ENCODE results near the gene CYB5B. TPM values are rescaled to one million over a fixed set of nuclear protein-coding genes. Genes with fewer than 3 reads are reported as not detected.
A peak's percentile ranks its signal among the peaks of the same experiment; 100 is the strongest.

The CYB5B gene
- polyA plus RNA-seq (2013, experiment 1 of 2) = 134 TPM
- polyA plus RNA-seq (2013, experiment 2 of 2) = 129 TPM

GRCh38 chr16:69424053-69424934 is at the start of gene CYB5B:
Gene CYB5B (plus strand): TSS chr16:69424619. CDS start chr16:69424684, 65 bp downstream.
- no peaks in the 10 kb centered on the region for H3K4me1 ChIP-seq (ENCODE audit: control insufficient read depth, insufficient read depth, low read length, poor library complexity, severe bottlenecking)
- peaks cover 11% of the 10 kb centered on the region for H3K9me3 ChIP-seq (ENCODE audit: control insufficient read depth, low read length)
- WGBS, 2 experiments (ENCODE audit: insufficient coverage in 2 of 2) = 8 to 11% methylated on average over 30 to 39 of the region's 40 CpGs
- H3K4me3 ChIP-seq (ENCODE audit: extremely low read depth, insufficient read depth, low read length, poor library complexity, severe bottlenecking) = peak within 1 kb of the TSS; percentile 93
- peaks cover 35% of the 10 kb centered on the region for H3K36me3 ChIP-seq (ENCODE audit: control insufficient read depth, insufficient read depth, low read length)
- H3K27ac ChIP-seq (ENCODE audit: low read depth, low read length, severe bottlenecking) = peak within 1 kb of the TSS; percentile 78

GRCh38 chr16:69376393-69377059 is 47.9 kb upstream of the CYB5B start:
- Histone ChIP-seq H3K9me3 (ENCODE audit: control insufficient read depth, low read length) (no peaks in the 10 kb centered on the region), H3K4me3 (ENCODE audit: extremely low read depth, insufficient read depth, low read length, poor library complexity, severe bottlenecking) (no peak overlapping the region), H3K27ac (ENCODE audit: low read depth, low read length, severe bottlenecking) (no peak overlapping the region), H3K4me1 (ENCODE audit: control insufficient read depth, insufficient read depth, low read length, poor library complexity, severe bottlenecking) (no peaks in the 10 kb centered on the region), H3K36me3 (ENCODE audit: control insufficient read depth, insufficient read depth, low read length) (peaks cover 92% of the 10 kb centered on the region)
- WGBS, 2 experiments (ENCODE audit: insufficient coverage in 2 of 2) = 92 to 96% methylated on average over 2 to 9 of the region's 10 CpGs

GRCh38 chr16:69378036-69378435 is 46.4 kb upstream of the CYB5B start:
- 100% methylated on average over 1 of the region's 1 CpG for whole genome bisulfite sequencing, 2 experiments (ENCODE audit: insufficient coverage in 2 of 2)
- peaks cover 92% of the 10 kb centered on the region for H3K36me3 ChIP-seq (ENCODE audit: control insufficient read depth, insufficient read depth, low read length)

GRCh38 chr16:69378760-69379159 is 45.7 kb upstream of the CYB5B start:
- H3K4me3 ChIP-seq (ENCODE audit: extremely low read depth, insufficient read depth, low read length, poor library complexity, severe bottlenecking) = no peak overlapping the region
- H3K9me3 ChIP-seq (ENCODE audit: control insufficient read depth, low read length) = no peaks in the 10 kb centered on the region
- H3K27ac ChIP-seq (ENCODE audit: low read depth, low read length, severe bottlenecking) = no peak overlapping the region
- peaks cover 4% of the 10 kb centered on the region for H3K4me1 ChIP-seq (ENCODE audit: control insufficient read depth, insufficient read depth, low read length, poor library complexity, severe bottlenecking)
- WGBS, 2 experiments (ENCODE audit: insufficient coverage in 2 of 2) = 88 to 100% methylated on average over 1 of the region's 1 CpG
- peaks cover 93% of the 10 kb centered on the region for H3K36me3 ChIP-seq (ENCODE audit: control insufficient read depth, insufficient read depth, low read length)

More at GRCh38 chr16:69378036-69378435, 46.4 kb upstream of the CYB5B start:
- H3K27ac ChIP-seq (ENCODE audit: low read depth, low read length, severe bottlenecking) = no peak overlapping the region
- no peak overlapping the region for H3K4me3 ChIP-seq (ENCODE audit: extremely low read depth, insufficient read depth, low read length, poor library complexity, severe bottlenecking)
- no peaks in the 10 kb centered on the region for H3K9me3 ChIP-seq (ENCODE audit: control insufficient read depth, low read length)
- H3K4me1 ChIP-seq (ENCODE audit: control insufficient read depth, insufficient read depth, low read length, poor library complexity, severe bottlenecking) = no peaks in the 10 kb centered on the region

GRCh38 chr16:69381231-69381630 is 43.2 kb upstream of the CYB5B start:
- 100% methylated on average over 2 of the region's 2 CpGs; no CpG with 5 or more reads in 1 of the 2 experiments for WGBS, 2 experiments (ENCODE audit: insufficient coverage in 2 of 2)
- Histone ChIP-seq H3K27ac (ENCODE audit: low read depth, low read length, severe bottlenecking) (no peak overlapping the region), H3K36me3 (ENCODE audit: control insufficient read depth, insufficient read depth, low read length) (peaks cover 79% of the 10 kb centered on the region), H3K4me3 (ENCODE audit: extremely low read depth, insufficient read depth, low read length, poor library complexity, severe bottlenecking) (no peak overlapping the region), H3K9me3 (ENCODE audit: control insufficient read depth, low read length) (no peaks in the 10 kb centered on the region), H3K4me1 (ENCODE audit: control insufficient read depth, insufficient read depth, low read length, poor library complexity, severe bottlenecking) (peaks cover 14% of the 10 kb centered on the region)

GRCh38 chr16:69382421-69382820 is 42.0 kb upstream of the CYB5B start:
- H3K9me3 ChIP-seq (ENCODE audit: control insufficient read depth, low read length) = no peaks in the 10 kb centered on the region
- H3K36me3 ChIP-seq (ENCODE audit: control insufficient read depth, insufficient read depth, low read length) = peaks cover 69% of the 10 kb centered on the region
- H3K27ac ChIP-seq (ENCODE audit: low read depth, low read length, severe bottlenecking) = no peak overlapping the region
- WGBS, 2 experiments (ENCODE audit: insufficient coverage in 2 of 2) = no CpG with 5 or more reads among the region's 2 CpGs
- H3K4me3 ChIP-seq (ENCODE audit: extremely low read depth, insufficient read depth, low read length, poor library complexity, severe bottlenecking) = no peak overlapping the region
- H3K4me1 ChIP-seq (ENCODE audit: control insufficient read depth, insufficient read depth, low read length, poor library complexity, severe bottlenecking) = peaks cover 14% of the 10 kb centered on the region

GRCh38 chr16:69384974-69385373 is 39.4 kb upstream of the CYB5B start:
- peaks cover 14% of the 10 kb centered on the region for H3K4me1 ChIP-seq (ENCODE audit: control insufficient read depth, insufficient read depth, low read length, poor library complexity, severe bottlenecking)
- 21 to 28% methylated on average over 5 of the region's 6 CpGs for WGBS, 2 experiments (ENCODE audit: insufficient coverage in 2 of 2)
- H3K27ac ChIP-seq (ENCODE audit: low read depth, low read length, severe bottlenecking) = peak overlapping the region; percentile 74

GRCh38 chr16:69386596-69386995 is 37.8 kb upstream of the CYB5B start:
- no peak overlapping the region for H3K27ac ChIP-seq (ENCODE audit: low read depth, low read length, severe bottlenecking)
- no peaks in the 10 kb centered on the region for H3K9me3 ChIP-seq (ENCODE audit: control insufficient read depth, low read length)
- H3K4me3 ChIP-seq (ENCODE audit: extremely low read depth, insufficient read depth, low read length, poor library complexity, severe bottlenecking) = no peak overlapping the region
- H3K36me3 ChIP-seq (ENCODE audit: control insufficient read depth, insufficient read depth, low read length) = peaks cover 28% of the 10 kb centered on the region
- H3K4me1 ChIP-seq (ENCODE audit: control insufficient read depth, insufficient read depth, low read length, poor library complexity, severe bottlenecking) = peaks cover 14% of the 10 kb centered on the region
- no CpG with 5 or more reads among the region's 1 CpG for WGBS, 2 experiments (ENCODE audit: insufficient coverage in 2 of 2)

More at GRCh38 chr16:69384974-69385373, 39.4 kb upstream of the CYB5B start:
- H3K36me3 ChIP-seq (ENCODE audit: control insufficient read depth, insufficient read depth, low read length) = peaks cover 44% of the 10 kb centered on the region
- H3K9me3 ChIP-seq (ENCODE audit: control insufficient read depth, low read length) = no peaks in the 10 kb centered on the region
- peak overlapping the region; percentile 76 for H3K4me3 ChIP-seq (ENCODE audit: extremely low read depth, insufficient read depth, low read length, poor library complexity, severe bottlenecking)

GRCh38 chr16:69393898-69394849 is 30.2 kb upstream of the CYB5B start:
- 89 to 95% methylated on average over 6 to 8 of the region's 10 CpGs for WGBS, 2 experiments (ENCODE audit: insufficient coverage in 2 of 2)
- H3K4me1 ChIP-seq (ENCODE audit: control insufficient read depth, insufficient read depth, low read length, poor library complexity, severe bottlenecking) = peaks cover 17% of the 10 kb centered on the region
- H3K4me3 ChIP-seq (ENCODE audit: extremely low read depth, insufficient read depth, low read length, poor library complexity, severe bottlenecking) = no peak overlapping the region
- H3K27ac ChIP-seq (ENCODE audit: low read depth, low read length, severe bottlenecking) = no peak overlapping the region
- H3K9me3 ChIP-seq (ENCODE audit: control insufficient read depth, low read length) = no peaks in the 10 kb centered on the region
- no peaks in the 10 kb centered on the region for H3K36me3 ChIP-seq (ENCODE audit: control insufficient read depth, insufficient read depth, low read length)

- peaks cover 22% of the 10 kb centered on the region for H3K4me1 ChIP-seq (ENCODE audit: control insufficient read depth, insufficient read depth, low read length, poor library complexity, severe bottlenecking)
- H3K36me3 ChIP-seq (ENCODE audit: control insufficient read depth, insufficient read depth, low read length) = no peaks in the 10 kb centered on the region
- H3K27ac ChIP-seq (ENCODE audit: low read depth, low read length, severe bottlenecking) = peak overlapping the region; percentile 92
- H3K9me3 ChIP-seq (ENCODE audit: control insufficient read depth, low read length) = no peaks in the 10 kb centered on the region
- H3K4me3 ChIP-seq (ENCODE audit: extremely low read depth, insufficient read depth, low read length, poor library complexity, severe bottlenecking) = no peak overlapping the region
Observed at GRCh38 chr16:69395859-69396186, 28.6 kb upstream of the CYB5B start.
